Thoracic aorta endothelial cell (primary cell): ENCODE data around the gene DTD1. TPM values are rescaled to one million over a fixed set of nuclear protein-coding genes. Genes with fewer than 3 reads are reported as not detected.

Experiments
- small RNA-seq: library from RNA; depleted of rRNA; stranded (forward); fragments of <200 nt; gene quantifications from one replicate; pipeline ENCODE3, GENCODE V24; 2012
- total RNA-seq: library from RNA; depleted of rRNA; stranded (reverse); fragments of >200 nt; gene quantifications from 2 replicates; pipeline ENCODE4 v1.2.3, GENCODE V29; 2012

DTD1 gene, protein sequence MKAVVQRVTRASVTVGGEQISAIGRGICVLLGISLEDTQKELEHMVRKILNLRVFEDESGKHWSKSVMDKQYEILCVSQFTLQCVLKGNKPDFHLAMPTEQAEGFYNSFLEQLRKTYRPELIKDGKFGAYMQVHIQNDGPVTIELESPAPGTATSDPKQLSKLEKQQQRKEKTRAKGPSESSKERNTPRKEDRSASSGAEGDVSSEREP
- total RNA-seq = 68.9 and 82.0 TPM in 2 replicates

DNA sequence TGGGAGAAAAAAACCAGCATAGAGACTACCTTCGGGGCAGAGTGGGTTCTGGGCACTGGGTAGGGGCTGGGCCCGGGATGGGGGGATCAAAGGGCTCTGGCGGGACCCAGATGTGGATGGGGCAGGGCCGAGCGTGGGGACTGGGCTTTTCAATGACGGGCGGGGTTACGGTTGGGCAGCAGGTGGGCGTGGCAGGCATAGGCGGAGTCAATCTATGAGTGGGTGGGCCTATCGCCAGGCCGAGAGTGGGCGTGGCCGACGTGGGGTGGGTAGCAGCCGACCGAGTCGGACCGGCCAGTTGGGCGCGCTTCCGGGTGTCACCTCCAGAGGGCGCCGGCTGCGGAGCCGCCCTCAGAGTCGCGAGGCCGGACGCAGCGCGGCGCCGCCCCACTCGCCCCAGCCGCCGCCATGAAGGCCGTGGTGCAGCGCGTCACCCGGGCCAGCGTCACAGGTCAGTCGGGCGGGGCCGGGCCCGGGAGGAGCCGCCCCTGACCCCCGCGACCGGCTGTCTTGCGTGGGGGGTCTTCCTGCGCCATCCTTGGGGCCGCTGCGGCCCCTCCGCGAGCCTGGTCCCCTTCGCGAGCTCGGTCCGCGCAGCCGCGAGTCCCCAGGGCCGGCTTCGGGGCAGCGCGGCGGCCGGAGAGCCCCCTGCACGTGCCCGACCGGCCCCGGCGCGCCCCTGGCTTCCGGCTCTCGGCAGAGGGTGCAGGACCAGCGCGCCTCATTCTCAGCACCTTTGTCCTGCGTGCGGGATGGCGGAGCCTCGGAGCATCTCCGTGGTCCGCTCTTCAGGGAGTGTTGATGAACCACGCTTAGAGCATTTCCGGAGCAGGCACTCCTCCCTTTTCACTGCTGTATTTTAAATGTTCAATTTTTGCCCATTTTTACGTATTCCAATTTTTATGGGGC, at the start of gene DTD1:
DTD1 (plus strand) TSS at position 390 of the 909 bp plus-strand sequence; CDS start at position 409, 19 bp downstream.

DNA sequence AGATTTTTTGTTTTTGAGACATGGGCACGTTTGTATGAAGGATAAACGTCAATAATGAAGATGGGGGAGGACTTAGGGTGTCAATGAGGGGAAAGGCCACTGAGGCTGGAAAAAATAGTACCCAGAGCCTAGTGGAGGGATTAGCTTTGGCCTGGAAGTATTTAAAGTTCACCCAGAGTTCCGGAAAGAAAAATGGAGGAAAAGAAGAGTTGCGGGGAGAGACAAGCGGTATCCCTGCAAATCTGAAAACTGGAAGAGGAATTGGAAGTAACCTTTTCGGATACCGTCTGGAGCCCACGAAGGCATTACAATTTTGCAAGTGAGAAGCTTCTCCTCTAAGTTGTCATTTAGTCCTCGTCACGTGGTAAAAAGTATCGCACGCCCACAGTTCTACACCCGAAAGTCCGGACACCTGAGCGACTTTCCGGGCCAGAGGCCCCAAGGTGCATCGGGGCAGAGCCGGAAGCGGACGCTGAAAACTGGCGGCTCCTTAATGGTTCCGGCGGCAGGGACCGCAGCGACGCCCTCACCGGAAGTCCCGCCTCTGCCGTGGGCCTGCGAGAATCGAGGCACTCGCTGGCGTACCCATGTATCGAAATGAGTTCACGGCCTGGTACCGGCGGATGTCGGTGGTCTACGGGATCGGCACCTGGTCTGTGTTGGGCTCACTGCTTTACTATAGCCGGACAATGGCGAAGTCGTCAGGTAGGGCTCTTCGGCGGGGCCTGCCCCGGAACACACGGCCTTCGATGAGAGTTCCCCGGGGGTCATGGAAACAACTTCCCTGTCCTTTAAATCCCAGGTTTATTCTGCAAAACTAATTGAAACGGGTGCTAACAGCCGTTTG, 20.7 kb upstream of the DTD1 start, which contains the start of gene SMIM26:
SMIM26 (plus strand) TSS at position 541 of the 847 bp plus-strand sequence; CDS start at position 588, 47 bp downstream.

DNA sequence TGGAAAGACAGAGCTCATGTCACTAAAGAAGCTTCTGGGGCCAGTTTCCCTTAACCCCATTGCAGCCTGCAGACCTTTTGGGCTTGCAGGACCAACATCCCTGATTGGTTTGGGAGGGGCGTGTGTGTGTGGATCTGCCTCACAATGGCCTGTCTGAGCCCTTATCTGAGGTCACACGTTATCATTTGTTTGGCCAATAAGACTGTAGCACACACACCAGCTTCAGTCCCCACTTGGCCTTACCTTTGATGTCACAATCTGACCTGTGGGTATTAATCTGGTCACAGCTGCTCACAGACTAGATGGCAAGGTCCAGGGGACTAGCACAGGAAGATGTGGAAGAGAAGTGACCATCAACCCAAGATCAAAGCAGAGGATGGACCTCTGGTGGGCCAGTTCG, 225.6 kb downstream of the DTD1 start, which contains the start of gene SCP2D1:
SCP2D1 (plus strand) TSS at position 301 of the 400 bp plus-strand sequence; CDS start at position 334, 33 bp downstream.

Small RNAs within 50 kb of the gene (small RNA-seq; reads per million reads assigned to genes)
- not detected for gene RN7SL638P
- not detected for gene RNU6ATAC34P

Other genes with a start within 250 kb of the DTD1 start
- gene DZANK1, start 121.0 kb upstream of the DTD1 start, total RNA-seq = 0.93 and 1.2 TPM in 2 replicates
- gene POLR3F, start 120.7 kb upstream of the DTD1 start, total RNA-seq = 16.5 and 17.7 TPM in 2 replicates
- gene RBBP9, start 90.8 kb upstream of the DTD1 start, total RNA-seq = 17.7 and 19.9 TPM in 2 replicates
- gene SEC23B, start 80.1 kb upstream of the DTD1 start, total RNA-seq = 47.2 and 48.9 TPM in 2 replicates
- gene SMIM26, start 20.6 kb upstream of the DTD1 start, total RNA-seq = 61.2 and 77.2 TPM in 2 replicates
- gene SCP2D1, start 225.7 kb downstream of the DTD1 start, total RNA-seq = not detected in 2 replicates